Endothelial cell of umbilical vein (primary cell): Measurements from ENCODE around the gene ODF2L. TPM values are rescaled to one million over a fixed set of nuclear protein-coding genes. Genes with fewer than 3 reads are reported as not detected.

Source experiments
- BruUV-seq: library from RNA; stranded (reverse); fragments of 400-500 nt; replicated peaks from 2 replicates; lab custom pipeline; 2021; lab: Mats Ljungman, UMichigan
- CTCF ChIA-PET: fragments of 300-600, 350-600 bp; sonication (Branson Sonifier 250); formaldehyde crosslinking; loops from one replicate; lab custom pipeline; 2021; ENCODE audit warnings: antibody characterized with exemption, inconsistent platforms; lab: Charles Lee
- POLR2A ChIA-PET: fragments of 300-600, 350-600 bp; sonication (Branson Sonifier 250); formaldehyde crosslinking; loops from one replicate; lab custom pipeline; 2021; ENCODE audit warnings: antibody characterized with exemption, inconsistent platforms; lab: Charles Lee
- DNase-seq: peaks from one replicate; pipeline ENCODE4 v3.0.0-alpha.2; 2011; ENCODE audit warnings: low read depth, low spot score
- FAIRE-seq: peaks from 2 replicates; lab custom pipeline; 2011; peaks lifted over from hg19 to GRCh38; lab: Jason Lieb, UNC
- H2AFZ ChIP-seq: 2 replicates; pipeline ENCODE4 v1.6.0; 2012; ENCODE audit warnings: low read depth, low read length, control low read depth, inconsistent platforms
- H3K27ac ChIP-seq: 2 replicates; pipeline ENCODE4 v1.5.1; 2011; ENCODE audit warnings: low read depth, mild to moderate bottlenecking, control low read depth, low read length, moderate library complexity; ENCODE audit not compliant: insufficient read depth
- H3K27me3 ChIP-seq, 2 experiments: 2 replicates each; pipeline versions ENCODE4 v1.6.0 to v1.6.1; 2011; ENCODE audit warnings: low read length in 2 of 2, mixed read lengths in 1 of 2; ENCODE audit not compliant: control insufficient read depth in 2 of 2, insufficient read depth in 2 of 2
- H3K36me3 ChIP-seq, 2 experiments: 2 replicates in 1 of 2; 3 replicates in 1 of 2; pipeline ENCODE4 v1.5.1; 2011; ENCODE audit warnings: low read length in 2 of 2, mild to moderate bottlenecking in 1 of 2, moderate library complexity in 1 of 2; ENCODE audit not compliant: control insufficient read depth in 2 of 2, insufficient read depth in 2 of 2; ENCODE audit errors: extremely low read depth in 1 of 2
- H3K4me1 ChIP-seq: 3 replicates; pipeline ENCODE4 v1.5.1; 2011; ENCODE audit warnings: mild to moderate bottlenecking, low read length; ENCODE audit not compliant: control insufficient read depth, insufficient read depth; ENCODE audit errors: extremely low read depth
- H3K4me2 ChIP-seq: 2 replicates; pipeline ENCODE4 v1.6.1; 2011; ENCODE audit warnings: low read length, control low read depth, mixed read lengths; ENCODE audit not compliant: insufficient read depth
- H3K4me3 ChIP-seq, 3 experiments: fragments of 200-600 bp in 1 of 3; sonication (generic), shearing (Covaris generic) in 1 of 3; replicated peaks in 1 of 3; 2 replicates each; pipeline ENCODE4 v1.5.1; 2011 to 2016; ENCODE audit warnings: control low read depth in 3 of 3, low read length in 3 of 3, mild to moderate bottlenecking in 2 of 3, inconsistent platforms in 1 of 3, low read depth in 1 of 3, moderate library complexity in 1 of 3; ENCODE audit not compliant: insufficient read depth in 1 of 3
- H3K79me2 ChIP-seq: 2 replicates; pipeline ENCODE4 v1.6.0; 2012; ENCODE audit warnings: low read length, inconsistent platforms; ENCODE audit not compliant: control insufficient read depth, insufficient read depth
- H3K9ac ChIP-seq: replicated peaks from 2 replicates; pipeline ENCODE3; 2011; ENCODE audit warnings: low read length, control low read depth; ENCODE audit not compliant: insufficient read depth; ENCODE audit errors: extremely low read depth
- H3K9me1 ChIP-seq: replicated peaks from 3 replicates; pipeline ENCODE4 v1.6.0; 2011; ENCODE audit warnings: mild to moderate bottlenecking, low read length; ENCODE audit not compliant: control insufficient read depth, insufficient read depth; ENCODE audit errors: extremely low read depth
- H3K9me3 ChIP-seq: replicated peaks from 2 replicates; pipeline ENCODE4 v1.5.1; 2012; ENCODE audit warnings: low read length, inconsistent platforms; ENCODE audit not compliant: control insufficient read depth, insufficient read depth
- H4K20me1 ChIP-seq: replicated peaks from 2 replicates; pipeline ENCODE3; 2011; ENCODE audit warnings: mild to moderate bottlenecking, low read length; ENCODE audit not compliant: control insufficient read depth, insufficient read depth; ENCODE audit errors: extremely low read depth
- EZH2 ChIP-seq: IDR thresholded peaks from 2 replicates; pipeline ENCODE4 v1.6.1; 2012; ENCODE audit warnings: borderline replicate concordance, low read depth, mild to moderate bottlenecking, moderate library complexity, low read length, inconsistent platforms; ENCODE audit not compliant: severe bottlenecking
- FOS ChIP-seq: IDR thresholded peaks from 2 replicates; pipeline ENCODE4 v1.6.1; 2011; ENCODE audit warnings: mild to moderate bottlenecking, low read length, moderate library complexity, borderline replicate concordance; ENCODE audit not compliant: insufficient read depth
- JUN ChIP-seq: IDR thresholded peaks from 2 replicates; pipeline ENCODE4 v1.6.1; 2011; ENCODE audit warnings: borderline replicate concordance, low read depth; ENCODE audit not compliant: insufficient read length, insufficient read depth
- MYC ChIP-seq: IDR thresholded peaks from one replicate; pipeline ENCODE4 v1.6.1; 2011; ENCODE audit warnings: mild to moderate bottlenecking, low read depth, low read length
- POLR2A ChIP-seq: IDR thresholded peaks from 2 replicates; pipeline ENCODE4 v1.6.1; 2012; ENCODE audit warnings: low read depth, mild to moderate bottlenecking, control low read depth, low read length
- POLR2AphosphoS5 ChIP-seq: IDR thresholded peaks from 2 replicates; pipeline ENCODE4 v1.6.1; 2012; ENCODE audit warnings: low read depth, mild to moderate bottlenecking, control low read depth, low read length, moderate library complexity; ENCODE audit not compliant: insufficient read depth
- dilution Hi-C: fragments of 300-500 bp; cut with MboI; formaldehyde crosslinking; loops from one replicate; pipeline ENCODE4 v1.15.0; 2019; ENCODE audit warnings: low sequenced_read_pairs; ENCODE audit not compliant: extremely low pct_ligation_motif_present
- intact Hi-C: fragments of 100-400 bp; cut with micrococcal nuclease; formaldehyde crosslinking; loops from one replicate; pipeline ENCODE4 v1.10.0; 2022
- polyA plus RNA-seq, 4 experiments: library from polyadenylated mRNA; depleted of rRNA in 3 of 4; stranded (reverse) in 3 of 4; unstranded in 1 of 4; fragments of >200 nt; gene quantifications; 2 replicates each; pipeline versions ENCODE4 v1.2.1 to v1.2.3, GENCODE V29; 2011 to 2012; ENCODE audit warnings: missing spikeins in 1 of 4
- total RNA-seq: library from RNA; stranded (reverse); gene quantifications from 2 replicates; pipeline ENCODE4 v1.2.3, GENCODE V29; 2021

ODF2L gene
- total and polyA plus RNA-seq, 2 donors (not counting 3 experiments of a cell fraction or from before 2014, with no cell fraction given), result 9.6 to 74.7 TPM

- TF ChIP-seq MYC, result no peak
- TF ChIP-seq POLR2AphosphoS5, result no peak
- TF ChIP-seq FOS, result no peak
- no peak for TF ChIP-seq POLR2A
- no peak for TF ChIP-seq JUN
- Histone ChIP-seq H3K9me1 (no peaks in the 10 kb centered on the region), H3K4me1 (peaks cover 18% of the 10 kb centered on the region), H3K27ac (no peak overlapping the region), H2AFZ (no peak overlapping the region), H3K36me3 (peaks cover 0 to under 1% of the 10 kb centered on the region in 2 experiments), H3K79me2 (peaks cover 70% of the 10 kb centered on the region), H3K4me2 (peak overlapping the region; percentile 36), H4K20me1 (no peaks in the 10 kb centered on the region), H3K27me3 (no peaks in the 10 kb centered on the region), H3K9ac (no peak overlapping the region), H3K4me3 (no peak overlapping the region), H3K9me3 (no peaks in the 10 kb centered on the region)
- intact Hi-C loops (loop anchor here (10.0 kb wide), 1 partner anchor 316 kb away; the partner anchor contains the start of gene SH3GLB1), dilution Hi-C loops (no loop called here)
- ChIA-PET POLR2A (no interaction called here), CTCF (interaction anchor here (1.1 to 2.4 kb wide), 2 partner anchors 9 kb away, joined by 5 to 10 read pairs; no protein-coding TSS in a partner anchor)
- DNase-seq (no peak), FAIRE-seq (no peak)
- no TSS peak for BruUV-seq
These were observed 7.3 kb downstream of the ODF2L start for GRCh38 chr1:86388777-86389176.

GRCh38 chr1:86387916-86388627, 8.1 kb downstream of the ODF2L start:
- intact Hi-C loops (loop anchor here (10.0 kb wide), 1 partner anchor 317 kb away; the partner anchor contains the start of gene SH3GLB1), dilution Hi-C loops (no loop called here)
- peaks cover 63% of the 10 kb centered on the region for H3K79me2 ChIP-seq

More at GRCh38 chr1:86387916-86388627, 8.1 kb downstream of the ODF2L start:
- H3K27ac ChIP-seq, result no peak overlapping the region
- CTCF ChIA-PET, result interaction anchor here (1.1 kb wide), 1 partner anchor 8 kb away, joined by 5 read pairs; no protein-coding TSS in a partner anchor
- no peak for FAIRE-seq
- POLR2A ChIA-PET, result no interaction called here
- H3K27me3 ChIP-seq, result no peaks in the 10 kb centered on the region
- H3K4me3 ChIP-seq, result no peak overlapping the region
- H2AFZ ChIP-seq, result no peak overlapping the region
- no peak for TF ChIP-seq FOS
- no peak for TF ChIP-seq MYC
- TF ChIP-seq EZH2, result no peak
- no TSS peak for BruUV-seq
- no peaks in the 10 kb centered on the region for H3K9me1 ChIP-seq
- peaks cover 0 to 2% of the 10 kb centered on the region in 2 experiments for H3K36me3 ChIP-seq
- no peak overlapping the region for H3K9ac ChIP-seq
- H3K4me1 ChIP-seq, result peaks cover 18% of the 10 kb centered on the region
- no peak overlapping the region for H3K4me2 ChIP-seq
- H4K20me1 ChIP-seq, result no peaks in the 10 kb centered on the region
- no peaks in the 10 kb centered on the region for H3K9me3 ChIP-seq
- DNase-seq, result no peak
